NCI-H2107 treated with DMSO at 0.1 percent for 48 hours (cell line): ENCODE measurements around the gene GLP2R.

ENCODE experiments used
- DNase-seq: peaks from one replicate; lab custom pipeline; 2025; ENCODE audit not compliant: unreplicated experiment; lab: John Stamatoyannopoulos, UW

GLP2R gene

DNA sequence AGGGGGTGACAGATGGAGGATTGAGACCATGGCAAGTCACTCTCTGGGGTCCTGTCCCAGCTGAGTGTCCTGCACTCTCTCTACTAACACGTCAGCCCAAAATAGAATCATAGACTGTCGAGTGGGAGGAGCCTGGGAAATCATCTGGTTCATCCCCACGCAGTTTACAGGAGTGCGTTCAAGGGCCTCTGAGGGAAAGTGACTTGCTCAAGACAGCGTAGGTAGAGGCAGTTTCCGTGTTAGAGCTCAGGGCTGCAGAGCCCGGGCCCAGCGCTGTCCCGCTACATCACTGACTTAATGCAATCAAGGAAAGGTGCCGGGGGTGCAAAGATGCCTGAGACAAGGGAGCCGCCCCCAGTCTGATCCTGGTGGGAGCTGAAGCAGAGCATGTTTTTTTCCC lies 14.2 kb upstream of the GLP2R start:
- DNase-seq: no peak

DNA sequence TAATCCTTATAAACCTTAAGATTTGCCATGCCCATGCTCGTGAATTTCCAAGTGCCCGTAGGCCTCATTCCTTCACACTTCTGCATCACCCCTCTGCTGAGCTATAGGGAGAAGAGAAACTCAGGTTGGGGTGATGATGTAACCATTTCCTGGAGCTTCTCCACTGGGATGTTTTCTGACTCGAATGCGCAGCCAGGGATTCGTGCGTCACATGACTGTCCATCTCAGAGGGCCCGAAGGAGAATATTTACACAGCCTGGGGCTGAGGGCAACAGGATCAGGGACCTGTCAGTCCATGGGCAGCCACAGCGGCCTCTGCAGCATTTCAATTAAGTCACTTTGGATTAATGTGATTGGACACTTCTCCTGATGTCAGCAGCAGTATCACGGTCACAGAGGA lies 12.6 kb upstream of the GLP2R start:
- no peak for DNase-seq

DNA sequence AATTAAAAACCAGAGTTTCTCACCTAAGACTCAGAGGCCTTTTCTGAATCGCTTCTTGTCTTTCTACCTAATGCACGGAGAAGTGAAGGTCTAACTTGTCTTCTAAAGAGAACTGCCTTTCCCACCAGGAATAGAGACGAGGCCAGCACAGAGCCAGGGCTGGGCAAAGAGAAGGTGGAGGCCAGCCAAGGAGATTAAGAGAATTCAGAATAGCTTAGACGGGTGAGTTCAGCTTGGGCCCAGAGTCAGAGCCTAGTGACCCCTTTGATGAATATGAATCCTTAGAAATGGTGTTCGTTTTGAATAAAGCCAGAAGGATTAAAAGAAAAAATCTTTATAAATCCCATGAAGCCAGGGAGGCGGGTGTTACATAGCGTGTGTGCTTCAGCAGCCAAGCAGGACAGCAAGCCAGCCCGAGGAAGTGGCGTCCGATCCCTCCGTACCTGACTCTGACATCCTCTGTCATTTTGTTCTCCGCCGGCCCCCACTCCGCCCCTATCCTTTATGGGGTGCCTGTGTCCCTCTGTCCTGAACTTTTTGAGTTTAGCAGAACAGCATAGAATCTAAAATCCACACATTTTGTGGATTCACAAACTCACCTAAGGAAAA lies 11.3 kb upstream of the GLP2R start:
- DNase-seq: no peak

DNA sequence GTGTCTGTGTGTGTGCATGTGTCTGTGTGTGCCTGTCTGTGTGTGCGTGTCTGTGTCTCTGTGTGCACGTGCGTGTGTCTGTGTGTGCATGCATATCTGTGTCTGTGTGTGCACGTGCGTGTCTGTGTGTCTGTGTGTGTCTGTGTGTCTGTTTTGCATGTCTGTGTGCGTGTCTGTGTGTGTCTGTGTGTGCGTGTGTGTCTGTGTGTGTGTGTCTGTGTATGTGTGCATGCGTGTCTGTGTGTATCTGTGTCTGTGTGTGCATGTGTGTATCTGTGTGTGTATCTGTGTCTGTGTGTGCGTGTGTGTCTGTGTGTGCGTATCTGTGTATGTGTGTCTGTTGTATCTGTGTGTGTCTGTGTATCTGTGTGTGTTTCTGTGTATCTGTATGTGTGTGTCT lies 9.3 kb upstream of the GLP2R start:
- no peak for DNase-seq

DNA sequence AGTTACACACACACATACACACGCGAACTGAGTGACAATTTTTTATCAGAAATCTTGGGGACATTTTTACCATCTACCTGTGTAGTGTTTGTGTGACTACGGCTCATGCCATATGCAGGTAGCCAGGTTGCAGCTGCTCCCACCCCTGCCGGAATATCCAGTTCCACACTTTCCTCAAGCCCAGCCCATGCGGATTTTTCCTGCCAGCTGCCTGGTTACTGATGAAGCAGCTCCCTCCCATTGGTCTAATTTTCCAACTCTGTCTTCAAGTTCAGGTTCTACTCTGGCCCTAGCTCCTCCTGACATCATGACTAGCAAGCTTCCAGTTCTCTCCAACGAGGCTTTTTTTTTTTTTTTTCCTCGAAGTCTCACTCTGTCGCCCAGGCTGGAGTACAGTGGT lies 8.6 kb upstream of the GLP2R start:
- no peak for DNase-seq

DNA sequence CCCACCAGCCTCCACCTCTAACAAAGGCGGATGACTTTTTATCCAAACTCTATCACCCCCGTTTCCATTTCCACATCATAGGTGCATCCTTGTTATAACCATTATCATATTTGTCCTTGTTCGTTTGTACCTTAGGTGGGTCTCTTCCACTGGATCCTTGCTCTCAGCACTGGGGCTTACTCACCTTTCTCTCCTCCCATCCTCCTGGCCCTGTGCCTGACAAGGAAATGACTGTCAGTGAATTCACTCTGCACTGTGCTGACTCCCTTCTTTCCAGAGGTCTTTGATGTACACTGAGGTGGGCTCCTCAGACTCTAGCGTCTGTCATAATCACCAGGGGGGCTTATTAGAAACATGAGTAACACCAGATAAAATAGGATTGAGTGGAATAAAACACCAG lies 7.0 kb upstream of the GLP2R start:
- DNase-seq: no peak

DNA sequence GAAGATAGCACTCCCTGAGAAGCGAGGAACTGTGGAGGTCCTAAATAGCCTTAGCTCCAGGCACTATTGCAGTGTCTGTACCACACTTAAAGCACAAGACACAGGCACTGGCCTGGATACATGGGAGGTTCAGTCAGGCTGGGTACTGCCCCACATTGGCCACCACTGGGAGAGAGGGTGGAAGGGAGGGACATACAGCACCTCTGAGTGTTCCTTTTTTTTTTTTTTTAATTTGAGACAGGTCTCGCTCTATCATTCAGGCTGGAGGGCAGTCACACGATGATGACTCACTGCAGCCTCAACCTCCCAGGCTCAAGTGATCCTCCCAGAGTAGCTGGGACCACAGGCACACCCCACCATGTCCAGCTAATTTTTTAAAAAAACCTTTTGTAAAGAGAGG lies 5.3 kb upstream of the GLP2R start:
- no peak for DNase-seq

DNA sequence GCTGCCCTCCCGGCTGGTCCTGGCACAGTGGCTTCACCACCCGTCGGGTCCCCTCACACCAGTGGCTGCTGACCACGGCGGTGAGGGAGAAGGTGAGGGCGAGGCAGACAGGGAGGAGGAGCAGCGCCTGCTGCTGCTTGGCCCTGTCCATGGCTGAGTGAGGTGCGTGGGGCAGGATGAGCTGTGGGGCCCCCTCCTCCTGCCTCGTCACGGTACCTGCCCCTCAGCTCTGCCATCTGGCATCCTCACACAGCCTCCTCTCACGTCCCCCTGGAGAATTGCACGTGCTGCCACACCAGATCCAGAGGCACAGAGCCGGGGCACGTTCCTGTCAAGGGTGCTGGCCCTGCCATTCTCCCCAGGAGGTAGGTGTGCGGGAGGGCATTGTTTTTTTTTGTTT lies 3.8 kb upstream of the GLP2R start, which contains the start of gene GSG1L2:
TSS of gene GSG1L2 (minus strand) at position 159 of the 400 bp plus-strand sequence. CDS start at position 151, 8 bp downstream.
- DNase-seq: no peak

DNA sequence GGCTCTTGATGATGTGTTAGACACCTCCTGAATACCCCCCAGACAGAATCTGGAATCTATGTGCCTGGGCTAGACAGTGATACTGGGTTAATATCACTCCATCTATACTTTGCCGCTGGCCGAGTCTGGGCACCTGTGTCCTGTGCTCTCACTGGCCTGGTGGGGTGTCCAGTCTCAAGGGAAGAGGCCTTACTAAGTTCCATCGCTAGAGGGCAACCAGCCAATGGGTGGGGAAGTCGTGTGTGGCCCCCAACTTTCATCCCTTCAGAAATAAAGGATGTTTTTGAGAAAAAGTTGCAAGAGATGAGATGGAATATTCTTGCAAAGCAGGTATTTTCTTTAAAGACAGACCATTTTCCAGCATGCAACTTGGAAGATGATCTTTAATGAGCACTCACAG lies 1.6 kb upstream of the GLP2R start:
- no peak for DNase-seq

DNA sequence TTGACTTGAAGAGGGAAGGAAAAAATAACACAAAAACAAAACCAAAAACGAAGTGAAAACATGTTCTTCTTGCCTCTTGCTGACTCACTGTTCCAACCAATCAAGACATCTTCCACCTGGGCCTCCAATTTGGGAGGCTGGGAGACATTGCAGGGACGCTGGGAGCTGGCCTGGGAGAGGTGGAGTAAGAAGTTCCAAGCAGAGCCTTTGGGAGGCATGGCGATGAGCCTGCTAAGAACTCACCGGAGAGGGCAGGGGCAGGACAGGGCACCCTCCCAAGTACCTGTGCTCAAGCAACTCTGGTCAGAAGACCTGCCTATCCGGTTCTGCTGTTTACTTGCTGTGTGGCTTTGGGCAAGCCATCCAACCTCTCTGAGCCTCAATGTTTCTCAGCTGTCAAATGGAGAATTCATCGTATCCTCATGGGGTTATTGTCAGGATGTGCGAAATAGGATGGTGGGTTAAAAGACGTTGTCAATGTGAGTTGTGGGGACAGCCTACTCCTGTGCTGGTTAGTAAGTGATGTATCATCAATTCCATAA lies 856 bp upstream of the GLP2R start:
- DNase-seq: no peak

DNA sequence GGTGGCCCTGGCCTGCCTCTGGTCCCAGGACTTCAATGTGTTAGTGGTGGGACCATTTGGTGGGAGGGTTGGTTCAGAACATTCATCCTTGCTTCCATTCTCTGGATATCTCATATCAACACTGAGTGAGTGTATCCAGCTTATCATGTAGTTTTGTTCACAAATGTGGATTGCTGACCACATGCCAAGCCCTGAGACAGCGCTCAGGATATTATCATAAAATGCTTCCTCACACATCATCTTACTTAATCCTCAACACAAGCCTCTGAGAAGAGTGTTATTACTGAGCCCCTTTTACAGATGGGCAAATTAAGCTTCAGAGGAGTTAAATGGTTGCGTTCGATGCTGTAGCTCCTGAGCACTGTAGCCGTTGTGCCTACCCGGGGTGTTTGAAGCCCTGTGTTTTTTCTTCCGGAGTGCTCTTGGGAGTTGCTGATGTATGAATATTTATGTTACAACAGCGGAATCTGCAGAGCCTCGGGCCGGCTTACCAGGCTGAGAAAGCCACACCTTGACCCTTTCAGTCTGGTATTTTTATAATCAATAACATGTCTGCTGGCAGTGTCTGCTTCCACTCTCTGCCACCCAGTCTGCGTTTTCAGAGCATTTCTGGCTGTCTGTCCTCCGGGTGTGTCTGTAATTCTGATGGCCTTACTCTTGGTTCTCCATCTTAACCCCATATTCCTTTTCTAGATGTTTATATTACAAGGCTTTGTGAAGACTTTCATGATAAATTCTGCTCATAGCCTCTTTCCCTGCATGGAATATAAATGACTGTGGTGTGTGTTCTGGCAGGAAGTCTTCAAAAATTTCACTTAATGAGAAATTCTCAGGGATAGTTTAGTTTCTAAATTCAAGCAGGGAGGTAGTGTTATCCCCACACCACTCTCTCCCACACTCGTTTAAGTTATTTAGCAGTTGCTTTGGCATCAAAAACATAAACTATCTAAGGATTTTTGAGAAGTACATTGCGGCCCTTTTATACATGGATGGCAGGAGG lies 2.9 kb downstream of the GLP2R start:
- no peak for DNase-seq

DNA sequence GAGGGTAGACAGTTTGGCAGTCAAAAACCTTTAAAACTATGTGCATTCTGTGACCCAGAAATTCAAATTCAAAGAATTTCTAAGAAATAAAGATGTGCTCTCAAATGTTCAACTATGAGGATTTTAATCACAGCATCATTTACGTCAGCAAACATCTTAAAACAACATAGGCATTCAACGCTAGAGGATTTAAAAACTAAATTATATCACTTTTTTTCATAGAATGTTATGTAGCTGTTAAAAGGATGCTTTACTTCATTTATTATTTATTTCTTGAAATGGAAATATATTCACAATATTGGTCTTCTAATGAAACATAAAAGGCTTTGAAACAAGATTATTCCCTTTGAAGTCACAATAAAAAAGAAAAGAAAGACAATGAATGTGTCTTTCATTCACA lies 3.6 kb downstream of the GLP2R start:
- DNase-seq: no peak

DNA sequence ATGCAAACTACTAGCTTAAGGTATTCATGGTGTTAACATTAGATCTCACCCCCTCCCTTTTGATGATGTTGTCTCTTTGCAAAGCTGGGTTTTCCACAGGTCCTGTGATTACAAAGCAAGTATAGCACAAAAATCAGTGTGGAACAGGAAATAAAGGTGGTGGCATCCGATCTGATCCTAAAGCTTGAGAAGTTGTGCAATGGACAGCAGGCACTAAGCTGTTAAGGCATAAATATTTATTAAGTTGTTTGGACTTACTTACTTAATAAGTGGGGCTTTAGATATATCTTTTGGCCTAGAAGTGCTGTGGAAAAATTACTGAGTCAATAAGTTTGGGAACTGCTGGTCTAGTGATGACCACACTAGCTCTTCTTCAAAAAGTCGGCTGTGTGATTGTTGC lies 5.0 kb downstream of the GLP2R start:
- no peak for DNase-seq

DNA sequence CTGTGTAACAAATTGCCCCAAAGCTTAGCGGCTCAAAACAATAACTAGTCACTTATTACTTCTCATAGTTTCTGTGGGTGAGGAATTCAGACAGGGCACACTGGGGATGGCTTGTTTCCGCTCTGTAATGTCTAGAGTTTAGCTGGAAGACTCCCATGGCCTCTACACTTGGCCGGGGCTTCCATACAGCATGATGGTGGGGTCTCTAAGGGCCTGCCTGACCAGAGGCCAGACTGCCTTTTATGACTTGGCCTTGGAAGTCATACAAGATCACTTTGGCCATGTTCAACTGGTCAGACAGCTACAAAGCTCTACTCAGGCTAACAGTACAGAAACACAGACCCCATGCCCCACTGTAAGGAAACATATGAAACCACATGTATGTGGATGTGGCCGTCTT lies 8.2 kb downstream of the GLP2R start:
- no peak for DNase-seq

DNA sequence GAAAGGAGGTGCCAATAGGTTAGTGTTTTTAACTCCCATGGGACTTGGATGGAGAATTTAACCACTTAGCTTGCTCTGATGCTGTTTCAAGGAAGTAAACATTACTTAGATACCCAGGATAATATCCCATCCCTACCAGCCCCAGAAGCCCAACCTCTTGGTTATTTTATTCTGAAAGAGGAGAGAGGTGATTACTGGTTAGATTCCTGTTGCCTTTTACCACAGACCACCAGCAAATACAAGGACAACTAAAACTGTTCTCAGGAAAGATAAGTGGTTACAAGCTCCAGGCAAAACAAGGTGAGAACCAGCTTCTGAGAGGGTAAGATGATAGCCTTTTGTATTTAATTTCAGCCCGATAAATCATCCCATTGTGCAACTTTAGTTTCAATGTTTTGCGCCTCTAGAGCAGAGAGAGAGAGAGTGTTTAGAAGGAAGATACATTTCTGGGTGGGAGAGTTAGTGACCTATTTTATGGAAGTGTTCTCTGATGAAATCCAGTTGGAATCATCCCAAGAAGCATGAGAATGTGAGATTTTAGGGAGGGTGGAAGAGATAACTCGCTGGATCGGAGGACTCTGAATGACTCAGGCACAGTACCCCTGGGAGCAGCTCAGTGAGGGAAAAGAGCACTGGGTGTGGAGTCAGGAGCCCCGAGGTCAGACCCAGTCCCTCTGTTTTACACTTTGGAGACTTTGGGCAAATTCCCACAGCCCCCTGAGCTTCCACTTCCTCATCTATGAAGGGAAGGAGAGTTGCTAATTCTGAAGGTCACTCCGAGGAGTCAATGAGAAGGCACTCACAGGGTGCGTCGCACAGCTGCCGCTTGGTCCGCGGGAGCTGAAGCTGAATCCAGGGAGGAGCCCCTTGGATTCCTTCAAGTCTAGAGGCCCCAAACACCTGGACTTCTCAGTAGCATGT lies 12.1 kb downstream of the GLP2R start:
- no peak for DNase-seq

DNA sequence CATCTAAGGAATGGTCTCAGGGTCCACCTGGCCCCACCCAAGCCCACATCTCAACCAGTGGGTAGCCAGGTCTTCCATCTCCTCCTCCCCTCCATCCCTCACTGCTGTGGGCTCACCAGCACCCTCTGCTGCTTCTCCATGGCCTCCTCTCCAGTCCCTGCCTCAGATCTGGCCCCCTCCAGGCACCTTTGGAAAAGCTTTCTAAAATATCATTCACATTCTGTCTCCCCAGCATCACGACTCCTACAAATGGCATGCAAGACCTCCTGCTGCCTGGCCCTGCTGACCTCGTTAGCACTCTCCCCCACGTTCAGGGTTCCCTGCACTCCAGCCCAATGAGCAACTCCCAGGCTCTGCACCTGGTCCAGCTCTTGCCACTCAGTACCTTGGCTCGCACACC lies 13.7 kb downstream of the GLP2R start:
- no peak for DNase-seq

DNA sequence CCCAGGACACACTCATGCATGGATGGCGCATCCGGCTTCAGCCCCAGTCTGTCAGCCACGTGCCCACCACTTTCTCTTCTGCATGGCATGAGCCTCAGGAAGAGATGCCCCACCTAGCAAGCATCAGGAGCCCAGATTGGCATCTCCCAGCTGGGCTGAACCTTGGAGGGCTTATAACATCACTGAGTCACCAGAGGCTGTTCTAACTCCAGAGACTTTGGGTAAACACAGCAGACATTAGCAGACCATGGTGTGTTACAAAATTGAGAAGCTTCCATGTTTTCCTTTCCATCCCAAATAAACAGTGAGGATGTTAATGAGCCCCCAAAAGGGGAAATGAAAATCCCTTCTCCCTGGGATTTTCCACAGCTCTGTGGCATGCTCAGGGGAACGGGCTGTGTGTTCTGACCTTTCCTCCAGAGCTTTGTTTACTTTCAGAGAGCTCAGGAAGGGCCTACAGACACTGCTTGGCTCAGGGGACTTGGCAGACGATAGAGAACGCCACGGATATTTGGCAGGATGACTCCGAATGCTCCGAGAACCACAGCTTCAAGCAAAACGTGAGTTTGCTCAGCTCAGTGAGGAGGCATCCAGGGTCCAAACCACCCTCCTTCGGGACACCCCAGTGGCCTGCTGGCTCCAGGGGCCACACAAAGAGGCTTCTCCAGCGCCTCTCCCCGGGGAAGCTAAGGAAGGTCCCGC lies 16.5 kb downstream of the GLP2R start:
- no peak for DNase-seq

DNA sequence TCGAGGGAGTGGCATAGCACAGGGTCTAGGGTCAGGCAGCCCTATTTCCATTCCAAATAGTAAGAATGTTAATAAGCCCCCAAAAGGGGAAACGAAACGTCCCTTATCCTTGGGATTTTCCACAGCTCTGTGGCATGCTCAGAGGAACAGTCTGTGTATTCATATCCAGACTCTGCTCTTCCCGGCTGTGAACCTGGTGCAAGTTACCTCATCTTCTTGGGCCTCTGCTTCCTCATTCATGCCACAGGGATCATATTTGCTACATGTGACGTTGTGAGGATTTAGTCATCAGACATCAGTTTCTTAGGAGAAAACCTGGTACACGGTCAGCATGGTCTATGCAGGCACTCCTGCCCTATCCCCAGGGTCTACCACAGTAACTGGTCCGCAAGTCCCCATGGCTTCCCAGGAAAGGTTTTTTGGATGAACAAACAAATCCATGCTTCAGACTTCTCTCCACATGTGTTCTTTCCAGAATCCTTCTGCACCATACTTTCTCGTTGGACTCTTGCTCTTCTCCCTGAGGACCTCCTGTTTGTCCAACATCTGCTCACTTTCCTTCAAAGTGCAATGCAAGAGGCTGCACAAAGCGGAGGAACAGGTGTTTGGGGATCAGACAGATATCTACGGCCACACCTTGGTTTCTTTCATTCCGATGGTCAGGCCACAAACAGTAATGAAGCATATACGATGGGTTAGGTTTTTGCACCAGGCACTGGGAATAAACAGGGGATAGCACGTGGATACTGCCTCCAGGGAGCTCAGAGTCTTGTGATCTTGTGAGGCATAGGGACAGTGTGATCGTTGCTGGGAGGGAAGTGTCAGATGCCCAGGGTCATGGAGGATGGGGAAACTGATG lies 17.7 kb downstream of the GLP2R start:
- DNase-seq: no peak

DNA sequence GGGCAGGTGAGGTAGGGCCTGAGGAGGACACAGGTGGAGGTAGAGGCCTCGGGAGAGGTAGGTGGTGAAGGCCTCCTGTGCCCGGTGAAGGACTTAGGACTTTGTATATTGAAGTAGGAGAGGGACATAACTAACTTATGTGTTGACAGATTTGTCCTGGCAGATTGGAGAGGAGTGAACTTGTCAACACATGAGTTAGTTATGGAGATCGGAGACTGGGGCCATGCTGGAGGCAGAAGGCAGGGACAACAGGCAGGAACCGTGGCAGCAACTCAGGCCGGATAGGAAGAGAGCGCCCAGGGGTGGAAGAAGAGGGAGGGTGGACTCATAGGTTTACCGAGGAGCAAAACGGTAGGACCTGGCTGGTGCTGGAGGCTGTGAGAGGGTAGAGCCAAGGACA lies 18.4 kb downstream of the GLP2R start:
- no peak for DNase-seq

DNA sequence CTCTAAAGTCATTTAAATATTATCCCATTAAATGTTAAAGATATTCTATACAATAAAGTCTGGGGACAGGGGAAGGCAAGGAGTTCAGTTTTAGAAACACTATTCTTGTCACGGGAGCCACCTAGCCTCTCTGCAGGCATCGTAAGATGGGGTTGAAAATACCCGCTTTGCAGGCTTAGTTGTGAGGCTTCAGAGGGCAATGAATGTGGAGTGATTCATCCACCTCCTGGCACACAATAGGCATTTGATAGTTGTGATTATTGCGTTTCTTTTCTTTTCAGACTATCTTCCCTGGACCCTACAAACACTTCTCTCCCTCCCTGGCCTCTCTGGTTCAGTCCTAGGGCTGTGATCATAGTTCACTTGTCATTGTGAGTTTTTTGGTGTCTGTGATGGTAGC lies 19.6 kb downstream of the GLP2R start:
- no peak for DNase-seq
